Measurements from ENCODE around the gene ATG9A. TPM values are rescaled to one million over a fixed set of nuclear protein-coding genes. Genes with fewer than 3 reads are reported as not detected.

ATG9A gene
- total RNA-seq, 2 donors from 2014 or later: 78.8 to 80.3 TPM

DNA sequence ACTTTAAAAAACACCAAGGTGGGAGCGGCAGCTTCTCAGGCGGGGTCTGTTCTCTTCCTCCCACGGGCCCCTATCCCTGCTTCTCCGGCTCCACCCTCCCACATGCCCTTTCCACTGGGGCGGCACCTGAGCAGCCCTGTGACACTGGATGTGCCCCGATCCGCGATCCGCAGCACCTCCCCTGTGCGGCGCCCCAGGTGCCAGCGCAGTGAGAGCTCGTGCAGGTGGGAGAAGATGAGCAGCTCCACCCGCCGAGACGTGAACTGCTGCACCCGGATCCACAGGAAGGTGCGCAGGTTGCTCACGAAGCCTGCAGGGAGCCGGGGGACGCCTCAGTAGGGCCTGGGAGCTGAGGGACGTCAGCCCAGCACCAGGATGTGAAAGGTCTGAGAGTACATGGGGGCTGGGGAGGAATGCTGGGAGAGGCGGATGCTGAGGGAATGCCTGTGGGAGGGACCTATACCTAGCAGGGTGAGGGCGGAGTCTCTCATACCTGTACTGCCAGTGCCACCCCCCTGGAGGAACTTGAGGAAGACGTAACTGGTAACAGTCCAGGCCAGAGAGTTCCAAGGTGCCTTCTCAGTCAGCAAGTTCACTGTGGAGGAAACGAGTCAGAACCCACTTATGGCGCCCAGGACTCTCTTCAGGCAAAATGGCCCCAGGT, 13.4 kb downstream of the ATG9A start:
- Histone ChIP-seq H3K27ac (peak overlapping the region in 1 of 2 donors; percentile 90), H3K9me3 (no peaks in the 10 kb centered on the region), H3K4me3 (no peak overlapping the region), H3K27me3 (no peaks in the 10 kb centered on the region), H3K36me3 (peaks cover 53% of the 10 kb centered on the region), H3K4me1 (peaks cover 0 to 37% of the 10 kb centered on the region in 2 donors)
- TF ChIP-seq, protein P1, sequence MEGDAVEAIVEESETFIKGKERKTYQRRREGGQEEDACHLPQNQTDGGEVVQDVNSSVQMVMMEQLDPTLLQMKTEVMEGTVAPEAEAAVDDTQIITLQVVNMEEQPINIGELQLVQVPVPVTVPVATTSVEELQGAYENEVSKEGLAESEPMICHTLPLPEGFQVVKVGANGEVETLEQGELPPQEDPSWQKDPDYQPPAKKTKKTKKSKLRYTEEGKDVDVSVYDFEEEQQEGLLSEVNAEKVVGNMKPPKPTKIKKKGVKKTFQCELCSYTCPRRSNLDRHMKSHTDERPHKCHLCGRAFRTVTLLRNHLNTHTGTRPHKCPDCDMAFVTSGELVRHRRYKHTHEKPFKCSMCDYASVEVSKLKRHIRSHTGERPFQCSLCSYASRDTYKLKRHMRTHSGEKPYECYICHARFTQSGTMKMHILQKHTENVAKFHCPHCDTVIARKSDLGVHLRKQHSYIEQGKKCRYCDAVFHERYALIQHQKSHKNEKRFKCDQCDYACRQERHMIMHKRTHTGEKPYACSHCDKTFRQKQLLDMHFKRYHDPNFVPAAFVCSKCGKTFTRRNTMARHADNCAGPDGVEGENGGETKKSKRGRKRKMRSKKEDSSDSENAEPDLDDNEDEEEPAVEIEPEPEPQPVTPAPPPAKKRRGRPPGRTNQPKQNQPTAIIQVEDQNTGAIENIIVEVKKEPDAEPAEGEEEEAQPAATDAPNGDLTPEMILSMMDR (IDR thresholded peaks at IDR 0.05): no peak
- no peak for DNase-seq (ENCODE audit: low spot score)

DNA sequence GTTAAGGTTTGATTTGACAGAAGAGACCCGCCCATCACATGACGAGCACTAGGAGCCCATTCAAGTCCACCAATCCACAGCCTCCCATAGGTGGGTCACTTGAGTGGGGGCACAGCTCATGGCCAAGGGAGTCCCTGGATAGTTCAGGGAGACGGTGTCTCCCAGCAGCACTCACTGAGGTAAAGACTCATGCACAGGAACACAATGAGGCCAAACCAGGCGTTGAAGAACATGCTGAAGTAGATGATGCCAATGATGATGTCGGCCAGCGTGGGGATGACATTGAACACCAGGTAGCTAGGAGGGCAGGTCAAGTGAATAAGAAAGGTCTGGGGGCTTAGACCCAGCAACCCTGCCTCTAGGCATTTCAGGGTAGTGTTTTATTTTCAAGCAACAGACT, 14.7 kb downstream of the ATG9A start:
- no peak for DNase-seq (ENCODE audit: low spot score)
- H3K27ac ChIP-seq: no peak overlapping the region
- H3K4me3 ChIP-seq: no peak overlapping the region
- peaks cover 0 to 35% of the 10 kb centered on the region in 2 donors for H3K4me1 ChIP-seq
- H3K36me3 ChIP-seq: peaks cover 40% of the 10 kb centered on the region
- TF ChIP-seq, protein P1 (IDR thresholded peaks at IDR 0.05): no peak
- no peaks in the 10 kb centered on the region for H3K9me3 ChIP-seq
- H3K27me3 ChIP-seq: no peaks in the 10 kb centered on the region

DNA sequence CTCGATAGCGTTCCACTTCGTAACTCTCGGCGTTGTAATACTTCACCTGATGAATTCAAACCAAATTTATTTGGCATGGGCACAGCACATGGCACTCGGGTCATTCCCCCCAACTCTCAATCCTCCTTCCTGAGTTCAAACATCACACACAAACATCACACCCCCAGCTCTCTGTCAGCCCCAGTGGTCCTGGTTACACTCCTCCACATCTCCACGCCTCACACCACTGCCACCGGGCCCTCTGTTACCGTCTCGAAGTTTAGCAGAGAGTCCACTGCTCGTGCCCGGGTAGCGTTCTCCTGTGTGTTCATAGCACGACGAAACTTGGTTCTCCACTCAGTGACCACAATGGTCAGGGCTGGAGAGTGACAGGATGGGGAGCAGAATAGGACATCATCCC, 15.3 kb downstream of the ATG9A start:
- no peak overlapping the region for H3K27ac ChIP-seq
- no peaks in the 10 kb centered on the region for H3K9me3 ChIP-seq
- TF ChIP-seq, protein P1 (IDR thresholded peaks at IDR 0.05): no peak
- peaks cover 39% of the 10 kb centered on the region for H3K36me3 ChIP-seq
- H3K4me1 ChIP-seq: peaks cover 0 to 29% of the 10 kb centered on the region in 2 donors
- DNase-seq (ENCODE audit: low spot score): no peak
- H3K27me3 ChIP-seq: no peaks in the 10 kb centered on the region
- H3K4me3 ChIP-seq: no peak overlapping the region

DNA sequence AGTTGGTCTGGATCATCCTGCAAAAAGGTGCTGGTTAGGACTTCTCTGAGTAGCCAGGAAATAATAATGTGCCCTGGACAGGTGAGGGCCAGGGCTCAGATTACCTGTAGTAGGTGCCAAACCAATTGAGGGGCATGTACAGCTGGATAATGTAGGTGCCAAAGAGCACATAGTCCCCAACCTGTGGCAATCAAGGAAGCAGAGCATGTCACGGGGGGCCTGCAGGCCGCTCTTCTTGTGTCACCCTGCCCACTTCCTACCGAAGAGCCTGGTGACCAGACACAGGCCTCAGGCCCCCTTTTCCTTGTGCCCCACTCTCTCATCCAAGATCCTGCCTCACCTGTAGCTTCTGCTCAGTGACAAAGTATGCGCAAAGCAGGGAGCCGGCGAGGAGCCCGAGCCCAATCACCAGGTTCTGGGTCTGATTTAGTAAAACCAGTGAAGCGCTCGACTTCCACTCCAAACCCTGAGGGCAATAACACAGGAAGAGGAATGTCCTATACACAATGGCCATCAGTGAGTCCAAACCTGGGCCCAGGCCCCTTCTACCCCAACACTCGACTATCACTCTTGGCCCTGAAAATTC, 15.9 kb downstream of the ATG9A start:
- H3K36me3 ChIP-seq: peaks cover 44% of the 10 kb centered on the region
- DNase-seq (ENCODE audit: low spot score): no peak

DNA sequence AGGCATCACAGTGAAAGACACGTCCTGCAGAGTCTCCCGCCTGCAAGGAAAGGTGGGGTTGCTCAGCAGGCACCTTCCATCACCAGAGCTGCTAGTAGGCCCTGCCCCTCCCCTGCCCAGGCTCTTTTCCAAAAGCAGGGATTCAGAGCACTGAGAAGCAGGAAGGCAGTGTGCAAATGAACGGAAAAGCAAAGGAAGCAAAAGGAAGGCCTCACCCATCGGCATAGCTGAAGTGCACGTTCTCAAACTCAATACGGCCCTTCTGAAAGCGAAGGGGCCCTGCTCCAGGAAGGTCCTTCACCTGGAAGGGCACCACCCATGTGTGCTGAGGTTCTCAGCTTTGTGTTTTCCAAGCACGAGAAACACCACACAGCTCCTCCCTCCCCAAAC, 16.4 kb downstream of the ATG9A start:
- H3K36me3 ChIP-seq: peaks cover 47% of the 10 kb centered on the region
- DNase-seq (ENCODE audit: low spot score): no peak

More for the DNA sequence above, 15.9 kb downstream of the ATG9A start:
- H3K4me3 ChIP-seq: no peak overlapping the region
- H3K27me3 ChIP-seq: no peaks in the 10 kb centered on the region
- H3K27ac ChIP-seq: no peak overlapping the region
- TF ChIP-seq, protein P1 (IDR thresholded peaks at IDR 0.05): no peak
- no peaks in the 10 kb centered on the region for H3K9me3 ChIP-seq
- peaks cover 0 to 25% of the 10 kb centered on the region in 2 donors for H3K4me1 ChIP-seq

More for the DNA sequence above, 16.4 kb downstream of the ATG9A start:
- H3K4me1 ChIP-seq: peaks cover 0 to 24% of the 10 kb centered on the region in 2 donors
- H3K4me3 ChIP-seq: no peak overlapping the region
- H3K9me3 ChIP-seq: no peaks in the 10 kb centered on the region
- no peaks in the 10 kb centered on the region for H3K27me3 ChIP-seq
- no peak overlapping the region for H3K27ac ChIP-seq
- TF ChIP-seq, protein P1 (IDR thresholded peaks at IDR 0.05): no peak

Data from right atrium auricular region (tissue), 2 donors.